Measurements from ENCODE around the gene ZFP36L2.
A peak's percentile ranks its signal among the peaks of the same experiment; 100 is the strongest.

ZFP36L2 gene

GRCh38 chr2:43222475-43223309, 3.7 kb downstream of the ZFP36L2 start:
- FAIRE-seq = no peak

- FAIRE-seq = no peak
These were observed 4.5 kb downstream of the ZFP36L2 start for GRCh38 chr2:43221763-43222474.

DNA sequence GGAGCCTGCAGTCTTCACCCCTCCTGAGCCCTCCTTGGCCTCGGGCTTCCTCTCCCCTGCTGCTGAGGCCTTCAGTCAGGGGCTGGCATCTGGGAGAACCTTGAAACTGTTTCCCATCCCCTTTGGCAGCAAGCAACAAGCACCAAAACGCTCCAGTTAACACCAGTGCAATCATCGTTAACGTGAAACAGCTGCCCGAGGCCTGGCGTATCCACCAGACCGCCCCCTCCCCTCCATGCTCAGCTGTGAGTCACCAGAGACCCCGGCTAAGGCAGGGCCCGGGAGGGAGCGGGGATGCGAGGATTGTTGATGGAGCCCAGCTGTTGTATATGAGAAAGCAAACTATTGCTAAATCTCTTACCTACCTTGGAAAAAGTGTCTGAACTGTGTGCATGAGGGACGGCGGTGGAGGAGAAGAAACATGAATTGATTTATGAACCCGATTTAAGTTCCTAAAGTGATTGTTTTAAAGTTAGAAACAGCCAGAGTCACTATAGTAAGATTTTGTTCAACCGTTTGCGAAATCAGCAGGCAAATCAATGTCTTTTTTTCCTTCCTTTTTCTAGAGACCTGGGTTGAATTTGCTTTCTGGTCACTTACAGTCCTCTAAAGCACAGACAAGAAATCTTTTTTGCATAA, 5.2 kb downstream of the ZFP36L2 start:
- FAIRE-seq = no peak

- FAIRE-seq = no peak
These were observed 5.7 kb downstream of the ZFP36L2 start for GRCh38 chr2:43220760-43221123.

GRCh38 chr2:43220229-43220751, 6.1 kb downstream of the ZFP36L2 start:
- FAIRE-seq = no peak

DNA sequence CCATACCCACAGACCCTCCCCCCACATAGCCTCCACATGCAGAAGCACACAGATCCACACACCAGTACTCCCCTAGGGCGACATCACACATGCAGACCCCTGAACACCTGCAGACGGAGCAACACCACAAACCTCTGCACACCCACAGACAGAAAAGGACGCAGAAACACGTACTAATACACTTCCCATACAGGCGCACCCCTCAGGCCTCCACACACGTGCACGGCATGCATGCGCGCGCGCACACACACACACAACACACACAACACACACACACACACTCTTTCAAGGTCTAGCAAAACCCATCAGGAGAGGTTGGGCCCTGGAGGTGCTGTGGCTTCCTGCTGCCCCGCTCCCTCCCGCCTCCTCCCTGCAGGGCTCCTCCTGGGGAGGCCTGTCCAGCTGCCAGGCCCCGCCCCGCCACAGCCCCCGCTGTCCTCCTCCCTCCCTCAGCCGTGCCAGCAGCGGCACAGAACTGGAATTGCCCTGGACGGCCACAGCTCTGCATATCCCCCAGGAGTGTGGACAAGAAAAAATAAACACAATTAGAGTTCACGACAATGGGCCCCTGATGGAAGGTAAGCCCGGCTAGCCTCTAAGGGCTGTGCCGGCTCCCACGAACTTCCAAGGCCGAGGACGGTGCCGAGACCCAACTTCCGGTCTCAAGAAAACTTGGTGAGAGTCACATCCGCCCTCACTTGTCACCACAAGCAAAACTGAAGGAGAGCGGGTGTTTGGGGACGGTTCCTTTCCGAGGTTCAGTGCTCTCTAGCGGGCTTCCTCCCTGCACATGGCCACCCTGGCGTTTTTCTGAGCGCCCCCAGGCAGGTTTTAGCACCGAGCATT, 6.8 kb downstream of the ZFP36L2 start:
- FAIRE-seq = no peak

DNA sequence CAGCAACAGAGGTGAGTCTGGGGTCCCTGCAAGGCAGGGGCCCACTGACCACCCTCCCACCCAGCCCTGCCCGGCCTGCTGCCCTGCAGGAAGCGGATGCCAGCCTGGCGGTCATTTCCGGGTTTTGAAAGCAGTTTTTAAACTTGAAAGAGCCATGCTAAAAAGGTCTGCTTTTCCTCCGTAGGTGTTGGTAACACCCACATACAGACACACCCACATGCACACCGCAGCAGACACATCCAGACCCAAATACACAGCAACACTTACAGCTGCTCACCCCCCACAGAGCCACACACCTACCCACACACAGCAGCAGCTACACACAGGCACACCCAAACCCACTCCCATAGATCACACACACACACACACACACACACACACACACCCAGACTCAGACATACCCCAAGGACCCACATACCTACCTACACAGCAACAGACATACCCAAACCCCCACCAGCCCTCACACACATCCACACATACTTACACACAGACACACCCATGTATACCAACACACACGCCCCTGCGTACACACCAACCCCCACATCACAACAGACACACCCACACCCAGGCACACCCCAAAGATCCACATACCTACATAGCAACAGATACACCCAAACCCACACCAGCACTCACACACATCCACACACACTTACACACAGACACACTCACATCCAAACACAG, 7.6 kb downstream of the ZFP36L2 start:
- FAIRE-seq = no peak

- peak; percentile 80 for FAIRE-seq
These were observed 8.2 kb downstream of the ZFP36L2 start for GRCh38 chr2:43218155-43218701.

- no peak for FAIRE-seq
These were observed 8.9 kb downstream of the ZFP36L2 start for GRCh38 chr2:43217228-43218154.

DNA sequence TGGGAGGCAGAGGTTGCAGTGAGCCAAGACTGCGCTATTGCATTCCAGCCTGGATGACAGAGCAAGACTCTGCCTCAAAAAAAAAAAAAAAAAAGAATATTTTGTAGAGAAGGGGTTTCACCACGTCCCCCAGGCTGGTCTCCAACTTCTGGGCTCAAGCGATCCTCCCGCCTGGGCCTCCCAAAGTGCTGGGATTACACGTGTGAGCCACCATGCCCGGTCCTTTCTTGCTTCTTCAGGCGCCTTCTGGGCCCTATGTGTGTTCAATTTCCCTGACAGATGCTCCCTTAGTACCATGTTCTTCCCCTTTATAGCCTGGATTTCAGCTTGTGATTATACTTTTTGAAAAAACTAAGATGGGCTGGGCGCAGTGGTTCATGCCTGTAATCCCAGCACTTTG, 9.8 kb downstream of the ZFP36L2 start:
- no peak for FAIRE-seq

- no peak for FAIRE-seq
These were observed 10.6 kb downstream of the ZFP36L2 start for GRCh38 chr2:43215673-43216255.

DNA sequence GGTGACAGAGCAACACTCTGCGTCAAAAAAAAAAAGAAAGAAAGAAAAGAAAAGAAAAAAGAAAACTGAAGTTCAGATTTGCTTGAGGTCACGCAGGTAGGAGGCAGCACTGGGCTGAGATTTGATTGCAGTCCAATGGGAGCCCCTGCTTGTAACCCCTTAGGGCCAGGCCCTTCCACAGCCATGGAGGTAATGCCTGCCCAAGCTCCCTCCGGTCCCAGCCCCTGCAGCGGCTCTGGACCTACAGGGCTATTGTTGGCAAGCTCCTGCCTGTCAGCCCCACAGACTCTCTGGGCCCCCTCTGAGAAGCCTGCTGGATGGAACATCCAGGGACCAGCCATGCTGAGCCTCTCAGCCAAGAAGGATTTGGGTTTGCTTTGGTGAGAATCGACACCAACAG, 12.2 kb downstream of the ZFP36L2 start:
- FAIRE-seq = no peak

DNA sequence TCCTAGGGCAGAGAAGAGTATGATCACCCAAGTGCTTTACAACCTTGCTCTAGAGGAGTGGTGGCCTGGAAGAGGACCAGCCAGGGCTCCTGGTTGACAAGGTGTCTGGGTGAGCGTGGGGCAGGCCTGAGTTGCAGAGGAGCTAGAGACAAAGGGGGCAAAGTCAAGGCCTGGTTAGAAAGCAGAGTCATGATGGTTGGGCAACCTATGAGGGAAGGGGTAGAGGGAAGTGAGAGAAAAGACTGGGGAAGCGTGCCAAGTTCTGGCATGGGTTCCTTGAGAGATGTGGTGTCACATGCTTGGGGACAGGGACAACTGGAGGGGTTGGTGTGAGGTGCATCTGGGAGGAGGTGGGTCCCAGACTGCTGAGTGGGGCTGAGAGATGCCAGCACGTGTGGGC, 13.5 kb downstream of the ZFP36L2 start:
- no peak for FAIRE-seq

- FAIRE-seq = no peak
These were observed 14.1 kb downstream of the ZFP36L2 start for GRCh38 chr2:43212216-43212835.

DNA sequence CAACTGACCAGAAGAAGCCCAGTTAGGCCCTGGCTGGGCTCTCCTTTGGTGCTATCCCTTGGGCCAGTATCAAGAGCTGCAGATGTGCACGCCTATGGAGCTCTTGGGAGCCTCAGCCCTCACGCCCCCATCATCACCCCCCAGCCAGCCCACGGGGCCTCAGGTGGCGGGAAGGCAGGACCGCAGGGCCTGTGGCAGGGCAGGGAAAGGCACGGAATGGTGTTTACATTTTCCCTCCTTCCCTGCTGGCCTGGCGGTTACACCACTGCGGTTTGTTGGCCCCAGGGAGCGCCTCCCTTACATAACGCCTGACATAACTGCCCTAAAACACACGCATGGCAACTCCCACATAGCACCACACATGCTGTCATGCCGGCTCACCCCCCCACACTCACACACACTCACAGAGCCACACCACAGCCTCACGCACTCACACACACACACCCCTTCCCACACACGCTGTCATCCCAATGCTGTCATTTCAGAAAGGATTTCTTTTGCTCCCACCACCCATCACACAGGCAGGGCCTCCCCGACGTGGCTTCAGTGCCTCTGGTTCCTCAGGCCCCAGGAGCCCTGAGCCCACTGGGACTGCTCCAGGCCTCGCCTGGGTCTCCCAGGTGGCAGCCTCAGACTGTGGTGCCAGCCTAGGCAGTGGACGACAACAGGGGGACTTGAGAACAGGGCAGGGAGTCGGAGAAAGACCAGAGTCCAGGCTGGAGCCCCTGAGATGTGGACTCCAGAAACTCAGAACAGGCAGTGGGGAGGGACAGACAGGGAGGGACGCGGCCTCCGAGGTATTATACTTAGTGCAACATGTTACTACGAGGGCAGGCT, 15.7 kb downstream of the ZFP36L2 start:
- FAIRE-seq = no peak

- FAIRE-seq = no peak
These were observed 16.3 kb downstream of the ZFP36L2 start for GRCh38 chr2:43210125-43210466.

DNA sequence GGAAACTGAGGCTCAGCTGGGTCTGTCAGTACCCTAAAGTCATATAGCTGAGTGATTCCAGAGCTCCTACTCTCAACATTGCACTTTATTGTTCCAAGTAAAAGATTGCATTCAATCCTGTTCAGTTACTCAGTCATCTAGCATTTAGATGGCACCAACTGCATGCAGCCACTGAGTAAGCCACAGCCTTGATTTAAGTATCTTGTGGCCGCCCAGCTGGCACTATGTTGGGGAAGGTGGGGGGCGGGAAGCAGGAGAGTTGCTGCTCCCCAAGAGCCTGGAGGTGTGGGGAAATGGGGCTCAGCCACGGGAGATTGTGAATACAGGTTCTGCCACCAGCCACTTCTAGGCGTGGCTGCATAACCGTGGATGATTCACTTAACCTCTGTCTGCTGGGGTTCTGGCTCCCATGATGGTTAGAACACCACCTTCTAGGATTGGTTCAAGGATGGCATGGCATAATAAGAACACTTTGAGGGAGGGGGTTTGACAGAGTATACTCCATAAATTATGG, 17.1 kb downstream of the ZFP36L2 start:
- no peak for FAIRE-seq

GRCh38 chr2:43207553-43208300, 18.7 kb downstream of the ZFP36L2 start:
- FAIRE-seq = no peak
